Measurements from ENCODE around the gene CERS1. TPM values are rescaled to one million over a fixed set of nuclear protein-coding genes. Genes with fewer than 3 reads are reported as not detected.

Gene CERS1
- total and polyA plus RNA-seq, 10 of the 15 experiments (the other 5 are each of a cell fraction or from before 2014, with no cell fraction given), result 0.19 TPM; not detected in 9

DNA sequence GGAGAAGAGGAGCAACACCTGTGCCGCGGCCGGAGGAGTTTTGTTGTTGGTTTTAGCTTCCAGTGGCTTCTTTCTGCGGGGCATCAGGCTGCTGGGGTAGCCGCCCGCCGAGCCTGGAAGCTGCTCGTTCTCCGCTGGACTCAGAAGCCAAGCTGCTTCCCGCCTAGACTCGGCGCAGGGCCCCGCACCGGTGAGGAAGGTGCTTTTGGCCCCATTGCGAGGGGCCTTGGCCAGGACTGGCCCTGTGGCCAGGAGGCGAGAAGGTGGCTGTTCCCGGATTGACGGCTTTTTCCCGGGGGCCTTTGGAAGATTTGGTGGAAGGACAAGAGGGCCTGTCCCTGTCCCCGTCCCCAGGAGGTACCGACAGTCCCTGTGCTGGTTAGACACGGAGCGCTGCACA, 28.8 kb downstream of the CERS1 start:
- H3K4me3 ChIP-seq, result no peak overlapping the region
- no peaks in the 10 kb centered on the region for H3K4me1 ChIP-seq (ENCODE audit: control insufficient read depth, insufficient read depth, low read length)
- no peak for FAIRE-seq
- TF ChIP-seq EED (IDR thresholded peaks at IDR 0.05; ENCODE audit: low read depth), result no peak
- peak; percentile 18; the same call in 1 of the 2 replicates for TF ChIP-seq POLR2A (IDR thresholded peaks at IDR 0.05; ENCODE audit: low read depth, low read length)
- H4K20me1 ChIP-seq (ENCODE audit: control insufficient read depth, insufficient read depth), result peaks cover 2% of the 10 kb centered on the region; the same call in 1 of the 2 replicates
- RAD21 ChIA-PET (ENCODE audit: unreplicated experiment), result interaction anchor here (1.1 kb wide), 1 partner anchor 9 kb away, joined by 3 read pairs; no protein-coding TSS in a partner anchor
- CTCF ChIA-PET, result interaction anchor here (0.7 to 1.4 kb wide), 3 partner anchors 8 to 191 kb away, joined by 3 read pairs; no protein-coding TSS in a partner anchor
- SMC1A ChIA-PET (ENCODE audit: uncharacterized antibody, unreplicated experiment), result no interaction called here
- H3K36me3 ChIP-seq (ENCODE audit: control insufficient read depth in 2 of 2, insufficient read depth in 2 of 2, low read length in 1 of 2), result peaks cover 9 to 35% of the 10 kb centered on the region in 2 experiments; a peak in 3 of 4 replicates
- H3K27me3 ChIP-seq (replicated peaks in 1 of 2; ENCODE audit: control insufficient read depth in 2 of 2, insufficient read depth in 2 of 2, low read length in 1 of 2), result no peaks in the 10 kb centered on the region
- no peaks in the 10 kb centered on the region for H3K9me3 ChIP-seq (replicated peaks; ENCODE audit: control insufficient read depth, insufficient read depth, low read length)
- in situ Hi-C loops (cut with MboI), result loop anchor here (25.0 kb wide), 1 partner anchor 405 kb away; no protein-coding TSS in a partner anchor
- BruUV-seq (replicated peaks), result no TSS peak
- H3K79me2 ChIP-seq (ENCODE audit: control insufficient read depth, insufficient read depth, low read length), result no peaks in the 10 kb centered on the region
- WGBS (ENCODE audit: insufficient coverage, insufficient replicate concordance, low lambda C conversion rate, missing lambda C conversion rate), result 97% methylated on average over 23 of the region's 23 CpGs
- H3K9ac ChIP-seq (ENCODE audit: control insufficient read depth, insufficient read depth, low read length), result no peak overlapping the region
- H3K27ac ChIP-seq (ENCODE audit: control insufficient read depth, insufficient read depth), result no peak overlapping the region
- no peak for ATAC-seq
- H2AFZ ChIP-seq (ENCODE audit: control insufficient read depth, low read depth, low read length), result no peak overlapping the region
- DNase-seq (ENCODE audit: low read depth, low spot score), result no peak
- H3K4me2 ChIP-seq (ENCODE audit: control insufficient read depth, insufficient read depth), result no peak overlapping the region
- intact Hi-C loops (cut with micrococcal nuclease; ENCODE audit: unreplicated experiment), result no loop called here
- POLR2A ChIA-PET, result interaction anchor here (0.8 kb wide), 1 partner anchor 295 kb away, joined by 3 read pairs; the partner anchor contains the start of gene UBA52

DNA sequence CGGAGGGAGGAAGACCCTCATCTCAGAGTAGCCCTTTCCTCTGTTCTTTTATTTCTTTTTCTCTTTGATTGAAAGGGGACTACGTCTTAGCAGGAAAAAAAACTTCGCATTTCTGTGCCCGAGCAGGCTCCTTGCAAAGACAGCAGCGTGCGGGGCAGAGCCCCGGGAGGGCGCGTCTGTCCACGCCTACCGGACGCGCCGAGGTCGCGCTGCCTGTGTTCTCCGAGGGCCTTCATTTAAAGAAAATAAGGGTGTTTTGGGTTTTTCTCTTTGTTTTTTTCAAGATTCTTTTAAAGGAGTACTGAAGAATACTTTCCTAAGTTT, 29.2 kb downstream of the CERS1 start:
- TF ChIP-seq RB1 (IDR thresholded peaks at IDR 0.05; ENCODE audit: borderline replicate concordance) (0 out of 2 replicates have a peak, but pooled peaks have one; percentile 14), RELA (IDR thresholded peaks at IDR 0.05; ENCODE audit: borderline replicate concordance, partially characterized antibody) (no peak), CBX5 (IDR thresholded peaks at IDR 0.05; ENCODE audit: low read depth) (no peak)
- H2AFZ ChIP-seq (ENCODE audit: control insufficient read depth, low read depth, low read length), result no peak overlapping the region
- ChIA-PET POLR2A (interaction anchor here (0.8 kb wide), 1 partner anchor 295 kb away, joined by 3 read pairs; the partner anchor contains the start of gene UBA52), SMC1A (ENCODE audit: uncharacterized antibody, unreplicated experiment) (no interaction called here), RAD21 (ENCODE audit: unreplicated experiment) (interaction anchor here (1.1 kb wide), 1 partner anchor 9 kb away, joined by 3 read pairs; no protein-coding TSS in a partner anchor), CTCF (interaction anchor here (0.7 to 1.4 kb wide), 5 partner anchors 8 to 190 kb away, joined by 3 to 10 read pairs (median 3); no protein-coding TSS in a partner anchor)
- no peaks in the 10 kb centered on the region for H3K79me2 ChIP-seq (ENCODE audit: control insufficient read depth, insufficient read depth, low read length)
- intact Hi-C loops (cut with micrococcal nuclease; ENCODE audit: unreplicated experiment), result no loop called here
- no peak for FAIRE-seq
- no peak for DNase-seq (ENCODE audit: low read depth, low spot score)
- H3K9ac ChIP-seq (ENCODE audit: control insufficient read depth, insufficient read depth, low read length), result no peak overlapping the region
- no peak overlapping the region for H3K4me2 ChIP-seq (ENCODE audit: control insufficient read depth, insufficient read depth)
- H3K4me1 ChIP-seq (ENCODE audit: control insufficient read depth, insufficient read depth, low read length), result no peaks in the 10 kb centered on the region
- in situ Hi-C loops (cut with MboI), result loop anchor here (25.0 kb wide), 1 partner anchor 404 kb away; no protein-coding TSS in a partner anchor
- no peak for ATAC-seq
- no TSS peak for BruUV-seq (replicated peaks)
- 85% methylated on average over 17 of the region's 17 CpGs for WGBS (ENCODE audit: insufficient coverage, insufficient replicate concordance, low lambda C conversion rate, missing lambda C conversion rate)
- no peak overlapping the region for H3K27ac ChIP-seq (ENCODE audit: control insufficient read depth, insufficient read depth)
- peaks cover 9 to 39% of the 10 kb centered on the region in 2 experiments; a peak in 3 of 4 replicates for H3K36me3 ChIP-seq (ENCODE audit: control insufficient read depth in 2 of 2, insufficient read depth in 2 of 2, low read length in 1 of 2)
- no peak overlapping the region for H3K4me3 ChIP-seq
- no peaks in the 10 kb centered on the region for H3K9me3 ChIP-seq (replicated peaks; ENCODE audit: control insufficient read depth, insufficient read depth, low read length)
- H3K27me3 ChIP-seq (replicated peaks in 1 of 2; ENCODE audit: control insufficient read depth in 2 of 2, insufficient read depth in 2 of 2, low read length in 1 of 2), result no peaks in the 10 kb centered on the region
- peaks cover 2% of the 10 kb centered on the region; the same call in 1 of the 2 replicates for H4K20me1 ChIP-seq (ENCODE audit: control insufficient read depth, insufficient read depth)
